SU-DHL-6 (cell line): Measurements from ENCODE around the gene PRKN.

Experiments used
- H2AFZ ChIP-seq: fragments of 200-600 bp; sonication (generic); 2 replicates; pipeline ENCODE4 v1.6.1; 2014; ENCODE audit warnings: low read depth, mild to moderate bottlenecking, moderate library complexity, mixed read lengths, antibody characterized with exemption, low read length; ENCODE audit not compliant: severe bottlenecking
- H3F3A ChIP-seq: fragments of 200-600 bp; shearing (Covaris generic); 2 replicates; pipeline ENCODE4 v1.6.0; 2016; ENCODE audit warnings: antibody characterized with exemption, mild to moderate bottlenecking; ENCODE audit not compliant: insufficient read depth
- H3K27ac ChIP-seq: fragments of 200-600 bp; sonication (generic); 2 replicates; pipeline ENCODE4 v1.5.1; 2016; ENCODE audit warnings: low read depth, mild to moderate bottlenecking, low read length, moderate library complexity, mixed read lengths
- H3K27me3 ChIP-seq: fragments of 200-600 bp; sonication (generic), shearing (Covaris generic); 2 replicates; pipeline ENCODE4 v1.6.0; 2014; ENCODE audit warnings: mild to moderate bottlenecking, low read length
- H3K36me3 ChIP-seq: fragments of 200-600 bp; sonication (generic); 2 replicates; pipeline ENCODE4 v1.6.1; 2014; ENCODE audit warnings: mild to moderate bottlenecking, low read length, mixed read lengths
- H3K4me2 ChIP-seq: fragments of 300-600, 200-600 bp; shearing (Covaris generic), sonication (generic); 2 replicates; pipeline ENCODE4 v1.6.0; 2014; ENCODE audit warnings: low read length, low read depth, mild to moderate bottlenecking; ENCODE audit not compliant: poor library complexity, severe bottlenecking
- H3K4me3 ChIP-seq: fragments of 200-600 bp; sonication (generic); 2 replicates; pipeline ENCODE4 v1.5.1; 2014; ENCODE audit warnings: antibody characterized with exemption, low read length, mild to moderate bottlenecking, mixed read lengths; ENCODE audit not compliant: insufficient read depth, poor library complexity, severe bottlenecking
- H3K79me2 ChIP-seq: fragments of 200-600 bp; sonication (generic); 2 replicates; pipeline ENCODE4 v1.6.1; 2014; ENCODE audit warnings: mild to moderate bottlenecking, low read length, moderate library complexity; ENCODE audit not compliant: insufficient read depth
- H3K9ac ChIP-seq: fragments of 200-600 bp; sonication (generic); 2 replicates; pipeline ENCODE4 v1.7.0; 2014; ENCODE audit warnings: mild to moderate bottlenecking, low read length
- H3K9me2 ChIP-seq: fragments of 200-600 bp; sonication (generic); replicated peaks from 2 replicates; pipeline ENCODE4 v1.6.1; 2014; ENCODE audit warnings: low read length; ENCODE audit not compliant: insufficient read depth
- H3K9me3 ChIP-seq: fragments of 200-600 bp; sonication (generic); 2 replicates; pipeline ENCODE4 v1.6.1; 2014; ENCODE audit warnings: low read length, mixed read lengths; ENCODE audit not compliant: insufficient read depth
- H4K20me1 ChIP-seq: fragments of 200-600 bp; sonication (generic); 2 replicates; pipeline ENCODE4 v1.6.1; 2014; ENCODE audit warnings: low read depth, mild to moderate bottlenecking, antibody characterized with exemption, low read length, moderate library complexity, mixed read lengths
- EZH2phosphoT487 ChIP-seq: fragments of 200-600 bp; sonication (generic), shearing (Covaris generic); conservative IDR thresholded peaks from 2 replicates; pipeline ENCODE4 v1.6.1; 2018; ENCODE audit warnings: mild to moderate bottlenecking, antibody characterized with exemption, low read length, moderate library complexity, mixed read lengths
- TF ChIP-seq, protein P1 (sequence below): fragments of 200-600 bp; sonication (generic); IDR thresholded peaks from one replicate; pipeline ENCODE4 v1.5.1; 2017; ENCODE audit warnings: antibody characterized with exemption, mild to moderate bottlenecking, low read length, moderate library complexity; ENCODE audit not compliant: insufficient read depth, poor library complexity, severe bottlenecking

The PRKN gene

DNA sequence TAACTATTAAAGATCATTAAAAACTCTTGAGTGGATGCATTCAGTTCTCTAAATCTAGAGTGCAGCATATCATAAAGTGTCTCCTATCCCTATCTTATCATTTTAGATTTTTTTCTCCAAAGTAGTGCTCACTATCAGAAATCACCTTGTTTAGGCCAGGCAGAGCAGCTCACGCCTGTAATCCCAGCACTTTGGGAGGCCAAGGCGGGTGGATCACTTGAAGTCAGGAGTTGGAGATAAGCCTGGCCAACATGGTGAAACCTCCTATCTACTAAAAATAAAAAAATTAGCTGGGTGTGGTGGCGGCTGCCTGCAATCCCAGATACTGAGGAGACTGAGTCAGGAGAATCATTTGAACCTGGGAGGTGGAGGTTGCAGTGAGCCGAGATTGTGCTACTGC is 368.9 kb downstream of the PRKN start:
- Histone ChIP-seq H4K20me1 (no peaks in the 10 kb centered on the region), H3K27ac (no peak overlapping the region), H3K9me2 (no peaks in the 10 kb centered on the region; the same call in 1 of the 2 replicates), H3K79me2 (no peaks in the 10 kb centered on the region), H3K36me3 (no peaks in the 10 kb centered on the region), H3K9ac (no peak overlapping the region), H3K4me2 (no peak overlapping the region), H3F3A (no peaks in the 10 kb centered on the region), H2AFZ (no peak overlapping the region), H3K27me3 (no peaks in the 10 kb centered on the region), H3K4me3 (no peak overlapping the region), H3K9me3 (no peaks in the 10 kb centered on the region)
- no peak for TF ChIP-seq EZH2phosphoT487
- TF ChIP-seq, protein P1, sequence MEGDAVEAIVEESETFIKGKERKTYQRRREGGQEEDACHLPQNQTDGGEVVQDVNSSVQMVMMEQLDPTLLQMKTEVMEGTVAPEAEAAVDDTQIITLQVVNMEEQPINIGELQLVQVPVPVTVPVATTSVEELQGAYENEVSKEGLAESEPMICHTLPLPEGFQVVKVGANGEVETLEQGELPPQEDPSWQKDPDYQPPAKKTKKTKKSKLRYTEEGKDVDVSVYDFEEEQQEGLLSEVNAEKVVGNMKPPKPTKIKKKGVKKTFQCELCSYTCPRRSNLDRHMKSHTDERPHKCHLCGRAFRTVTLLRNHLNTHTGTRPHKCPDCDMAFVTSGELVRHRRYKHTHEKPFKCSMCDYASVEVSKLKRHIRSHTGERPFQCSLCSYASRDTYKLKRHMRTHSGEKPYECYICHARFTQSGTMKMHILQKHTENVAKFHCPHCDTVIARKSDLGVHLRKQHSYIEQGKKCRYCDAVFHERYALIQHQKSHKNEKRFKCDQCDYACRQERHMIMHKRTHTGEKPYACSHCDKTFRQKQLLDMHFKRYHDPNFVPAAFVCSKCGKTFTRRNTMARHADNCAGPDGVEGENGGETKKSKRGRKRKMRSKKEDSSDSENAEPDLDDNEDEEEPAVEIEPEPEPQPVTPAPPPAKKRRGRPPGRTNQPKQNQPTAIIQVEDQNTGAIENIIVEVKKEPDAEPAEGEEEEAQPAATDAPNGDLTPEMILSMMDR = no peak

DNA sequence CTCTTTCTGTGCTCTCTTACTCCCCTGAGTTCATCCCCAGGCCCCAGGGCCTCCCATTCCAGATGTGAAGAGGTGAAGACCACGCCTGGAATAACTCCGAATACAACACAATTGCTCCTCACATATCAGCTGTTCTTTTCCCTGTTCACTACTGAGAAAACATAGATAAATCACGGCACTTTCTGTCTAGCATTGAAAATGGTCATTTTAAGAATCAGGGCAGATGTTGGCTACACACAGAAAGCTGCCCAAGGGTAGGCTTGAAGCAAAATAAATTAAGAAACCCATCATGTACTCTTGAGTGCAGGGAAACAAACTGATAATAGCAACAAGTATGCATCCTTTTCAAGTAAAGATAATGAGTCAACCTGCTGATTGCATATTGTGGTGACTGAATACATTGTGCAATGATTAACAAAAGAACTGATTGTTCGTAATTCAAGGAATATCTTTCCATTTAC is 382.5 kb downstream of the PRKN start:
- no peaks in the 10 kb centered on the region for H3K36me3 ChIP-seq
- no peaks in the 10 kb centered on the region for H3K79me2 ChIP-seq
- no peak overlapping the region for H3K27ac ChIP-seq
- H4K20me1 ChIP-seq = no peaks in the 10 kb centered on the region
- no peak overlapping the region for H3K4me3 ChIP-seq
- no peaks in the 10 kb centered on the region for H3K27me3 ChIP-seq
- no peaks in the 10 kb centered on the region for H3K9me2 ChIP-seq
- no peaks in the 10 kb centered on the region for H3F3A ChIP-seq
- H3K9me3 ChIP-seq = no peaks in the 10 kb centered on the region
- TF ChIP-seq, protein P1 = no peak
- no peak for TF ChIP-seq EZH2phosphoT487
- no peak overlapping the region for H2AFZ ChIP-seq
- H3K9ac ChIP-seq = no peak overlapping the region
- H3K4me2 ChIP-seq = no peak overlapping the region

DNA sequence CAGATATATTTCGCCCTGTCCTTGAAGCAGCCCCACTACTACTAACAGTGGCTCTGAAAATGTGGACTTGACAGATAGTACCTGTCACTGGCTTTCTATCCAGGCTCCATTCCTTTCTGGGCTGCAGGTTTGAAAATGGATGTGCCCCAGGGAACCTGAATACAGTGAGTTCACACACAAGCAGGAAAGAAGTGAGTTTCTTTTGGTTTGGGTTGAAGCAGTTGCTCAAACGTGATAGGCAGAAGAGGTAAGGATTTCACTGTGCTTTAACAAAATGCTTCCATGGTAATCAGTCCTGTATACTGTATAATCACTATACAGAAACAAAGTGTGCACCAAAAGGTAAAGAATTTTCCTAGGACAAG is 382.9 kb downstream of the PRKN start:
- H3K79me2 ChIP-seq = no peaks in the 10 kb centered on the region

More for the DNA sequence above, 382.9 kb downstream of the PRKN start:
- H3K9ac ChIP-seq = no peak overlapping the region
- H2AFZ ChIP-seq = no peak overlapping the region
- H3K27ac ChIP-seq = no peak overlapping the region
- no peaks in the 10 kb centered on the region for H3K27me3 ChIP-seq
- H3K9me3 ChIP-seq = no peaks in the 10 kb centered on the region
- no peaks in the 10 kb centered on the region for H4K20me1 ChIP-seq
- H3K9me2 ChIP-seq = no peaks in the 10 kb centered on the region
- no peak overlapping the region for H3K4me2 ChIP-seq
- H3K4me3 ChIP-seq = no peak overlapping the region
- TF ChIP-seq, protein P1 = no peak
- no peak for TF ChIP-seq EZH2phosphoT487
- no peaks in the 10 kb centered on the region for H3K36me3 ChIP-seq
- H3F3A ChIP-seq = no peaks in the 10 kb centered on the region
